ENCODE data around the gene AP1G1. TPM values are rescaled to one million over a fixed set of nuclear protein-coding genes. Genes with fewer than 3 reads are reported as not detected.

AP1G1 gene
- total RNA-seq, 1 experiment from 2014 or later, result 78.4 TPM

- DNase-seq (ENCODE audit: low read depth), result no peak
These were observed 50.3 kb downstream of the AP1G1 start for GRCh38 chr16:71758293-71758760.

GRCh38 chr16:71754652-71755051 is 54.0 kb downstream of the AP1G1 start:
- DNase-seq (ENCODE audit: low read depth), result no peak

DNA sequence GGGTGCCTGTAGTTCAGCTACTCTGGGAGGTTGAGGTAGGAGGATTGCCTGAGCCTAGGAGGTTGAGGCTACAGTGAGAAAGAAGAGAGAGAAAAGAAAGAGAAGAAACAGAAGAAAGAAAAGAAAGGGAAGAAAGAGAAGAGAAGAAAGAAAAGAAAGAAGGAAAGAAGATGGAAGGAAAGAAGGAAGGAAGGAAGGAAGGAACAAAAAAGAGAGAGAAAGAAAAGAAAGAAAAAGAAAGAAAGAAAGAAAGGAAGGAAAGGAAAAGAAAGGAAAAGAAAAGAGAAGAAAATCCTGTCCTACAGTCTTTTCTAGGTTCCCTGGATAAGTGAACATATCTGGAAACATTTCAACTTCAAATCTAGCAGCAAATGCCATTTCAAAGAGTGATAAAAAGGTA is 54.5 kb downstream of the AP1G1 start:
- no peak for DNase-seq (ENCODE audit: low read depth)

- no peak for DNase-seq (ENCODE audit: low read depth)
These were observed 60.4 kb downstream of the AP1G1 start for GRCh38 chr16:71748226-71748625.

DNA sequence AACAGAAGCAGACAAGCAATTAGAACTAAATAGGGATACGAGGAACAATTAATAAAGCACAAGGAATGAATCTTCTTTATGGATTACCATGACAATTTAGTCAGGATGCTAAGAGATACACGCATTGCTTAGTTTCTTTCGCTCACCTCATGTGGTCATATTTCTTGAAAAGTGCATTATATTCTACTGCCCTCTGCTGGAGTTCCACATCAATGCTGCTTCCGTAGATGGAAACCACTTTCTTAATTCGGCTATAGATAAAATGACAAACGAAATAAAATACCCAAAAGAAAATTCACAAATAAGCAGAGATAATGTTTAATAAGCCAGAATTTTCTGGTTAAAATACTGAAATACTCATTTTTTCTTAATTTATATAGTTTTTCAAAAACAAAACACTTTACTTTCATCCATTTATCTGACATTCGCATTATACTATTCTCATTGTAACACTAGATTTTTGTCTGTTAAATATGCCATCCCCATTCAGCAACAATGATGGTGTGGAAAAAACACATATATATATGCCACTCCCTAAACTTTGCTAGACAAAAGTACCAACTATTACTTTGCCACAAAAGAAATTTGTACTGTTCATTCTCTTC is 62.1 kb downstream of the AP1G1 start:
- peak; percentile 38 for DNase-seq (ENCODE audit: low read depth)

GRCh38 chr16:71738855-71739254 is 69.8 kb downstream of the AP1G1 start:
- no peak for DNase-seq (ENCODE audit: low read depth)

DNA sequence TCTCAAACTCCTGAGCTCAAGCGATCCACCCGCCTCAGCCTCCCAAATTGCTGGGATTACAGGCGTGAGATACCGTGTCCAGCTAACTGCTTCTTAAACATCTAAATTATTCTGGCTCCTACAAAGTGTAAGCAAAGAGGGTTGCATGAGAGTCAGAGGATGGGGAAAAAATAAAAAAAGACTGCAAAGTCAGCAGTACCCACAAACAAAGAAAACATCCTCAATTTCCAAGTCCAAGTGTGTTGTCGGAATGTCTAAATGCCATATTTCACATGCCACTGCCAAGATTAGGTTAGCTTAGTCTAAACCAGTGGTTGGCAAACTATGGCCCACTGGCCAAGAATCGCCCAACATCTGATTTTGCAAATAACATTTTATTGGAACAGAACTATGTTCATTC is 71.1 kb downstream of the AP1G1 start:
- DNase-seq (ENCODE audit: low read depth), result no peak

- DNase-seq (ENCODE audit: low read depth), result no peak
These were observed 74.1 kb downstream of the AP1G1 start for GRCh38 chr16:71734511-71734910.

DNA sequence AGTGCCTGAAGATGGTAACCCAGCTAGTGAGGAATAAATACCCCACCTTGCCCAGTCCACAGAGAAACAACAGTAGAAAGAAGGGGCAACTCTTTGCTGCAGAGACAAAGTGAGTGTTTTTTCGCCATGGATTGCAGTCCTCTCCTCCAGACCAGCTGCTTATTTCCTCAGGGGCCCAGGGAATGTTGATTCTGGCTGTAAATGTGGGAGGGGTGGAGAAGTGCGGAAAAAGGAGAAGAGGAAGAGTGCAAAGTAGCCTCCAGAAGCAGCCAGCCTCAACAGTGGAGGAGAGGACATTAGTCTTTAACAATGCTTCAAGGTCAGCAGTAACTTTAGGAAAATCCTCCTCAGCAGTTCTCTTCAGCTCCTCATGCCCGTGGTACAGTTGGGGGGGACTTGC is 76.0 kb downstream of the AP1G1 start:
- no peak for DNase-seq (ENCODE audit: low read depth)

DNA sequence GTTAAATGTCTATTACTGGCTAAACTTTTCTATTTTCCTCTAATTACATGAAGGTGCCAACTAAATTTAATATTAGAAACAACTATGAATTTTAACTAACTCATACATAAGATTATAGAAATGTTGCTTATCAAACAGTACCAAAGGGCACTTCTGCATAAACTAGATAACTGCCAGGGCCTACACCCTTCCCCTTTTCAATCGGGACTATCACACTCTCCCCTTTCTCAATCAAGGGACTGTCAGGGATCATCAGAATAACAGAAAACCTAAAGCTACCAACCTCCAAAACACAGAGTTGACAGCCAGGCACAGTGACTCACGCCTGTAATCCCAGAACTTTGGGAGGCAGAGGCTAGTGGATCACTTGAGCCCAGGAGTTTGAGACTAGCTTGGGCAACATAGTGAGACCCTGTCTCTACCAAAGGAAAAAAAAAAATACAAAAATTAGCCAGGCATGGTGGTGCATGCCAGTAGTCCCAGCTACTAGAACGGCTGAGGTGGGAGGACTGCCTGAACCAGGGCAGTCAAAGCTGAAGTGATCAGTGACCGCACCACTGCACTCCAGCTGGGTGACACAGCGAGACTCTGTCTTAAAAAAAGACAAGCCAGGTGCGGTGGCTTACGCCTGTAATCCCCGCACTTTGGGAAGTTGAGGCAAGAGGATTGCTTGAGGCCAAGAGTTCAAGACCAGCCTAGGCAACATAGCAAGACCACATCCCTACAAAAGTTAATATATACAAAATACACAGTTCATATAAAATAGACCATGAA is 80.9 kb downstream of the AP1G1 start:
- DNase-seq (ENCODE audit: low read depth), result peak; percentile 17

DNA sequence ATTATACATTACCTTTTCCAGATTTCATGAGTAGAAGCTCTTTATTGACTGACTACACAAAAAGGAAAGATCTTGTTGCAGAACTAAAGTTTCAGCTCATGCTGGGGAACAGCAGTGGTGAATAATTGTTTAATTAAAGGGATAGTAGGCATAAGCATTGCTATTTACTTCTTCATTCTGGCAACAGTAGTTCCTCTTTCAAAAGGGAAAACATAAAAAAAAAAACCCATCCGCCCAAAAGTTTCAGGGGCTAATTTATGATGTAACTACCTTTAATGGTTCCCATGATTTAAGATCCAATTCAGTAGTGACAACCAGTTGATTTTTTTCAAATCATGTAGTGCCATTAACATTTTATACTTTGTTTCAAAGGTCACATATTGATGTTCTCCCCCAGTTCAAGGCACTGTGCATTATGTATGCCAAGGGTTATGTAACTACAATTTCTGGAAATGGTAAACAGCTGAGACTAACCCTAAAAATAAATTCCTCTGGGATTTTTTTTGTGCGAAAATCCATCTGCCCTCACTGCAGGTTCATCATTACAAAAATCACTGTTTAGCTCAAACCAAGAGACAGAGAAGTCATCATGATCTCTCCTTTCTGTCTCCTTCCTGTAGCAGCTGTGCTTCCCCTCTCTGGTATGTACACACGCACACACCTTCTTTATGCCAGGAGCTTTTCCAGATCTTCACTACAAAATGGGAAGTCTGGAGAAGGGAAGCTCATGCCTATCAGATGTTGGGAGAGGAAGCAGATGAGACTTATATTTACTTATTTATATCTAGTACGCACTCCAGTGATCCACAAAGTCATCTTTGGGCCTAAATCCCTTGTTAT is 81.9 kb downstream of the AP1G1 start:
- DNase-seq (ENCODE audit: low read depth), result no peak

DNA sequence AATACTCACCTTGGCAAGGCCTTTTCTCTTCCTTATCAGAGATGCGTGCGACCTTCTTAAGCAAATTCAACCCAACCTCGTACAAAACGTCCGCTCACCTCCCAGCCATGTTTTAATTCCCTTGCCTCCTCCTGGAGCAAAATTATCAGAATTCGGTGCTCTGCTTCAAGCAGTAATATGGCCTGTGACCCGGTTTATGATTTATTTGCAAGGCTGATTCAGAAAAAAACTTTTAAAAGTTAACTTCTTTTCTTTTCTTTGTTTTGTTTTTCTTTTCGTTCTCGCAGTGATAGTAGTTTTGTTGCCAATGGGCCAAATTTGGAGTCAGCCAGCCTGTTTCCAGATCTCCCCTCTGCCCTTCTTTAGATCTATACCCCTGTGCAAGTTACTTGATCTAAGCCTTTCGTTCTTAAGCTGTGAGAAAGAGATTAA is 84.3 kb downstream of the AP1G1 start, which contains the start of gene PHLPP2:
TSS of gene PHLPP2 (minus strand) at position 382 of the 432 bp plus-strand sequence. CDS start 9,906 bp downstream, outside the sequence.
- DNase-seq (ENCODE audit: low read depth), result no peak

GRCh38 chr16:71723537-71724319 is 84.9 kb downstream of the AP1G1 start:
- peak; percentile 61 for DNase-seq (ENCODE audit: low read depth)

DNA sequence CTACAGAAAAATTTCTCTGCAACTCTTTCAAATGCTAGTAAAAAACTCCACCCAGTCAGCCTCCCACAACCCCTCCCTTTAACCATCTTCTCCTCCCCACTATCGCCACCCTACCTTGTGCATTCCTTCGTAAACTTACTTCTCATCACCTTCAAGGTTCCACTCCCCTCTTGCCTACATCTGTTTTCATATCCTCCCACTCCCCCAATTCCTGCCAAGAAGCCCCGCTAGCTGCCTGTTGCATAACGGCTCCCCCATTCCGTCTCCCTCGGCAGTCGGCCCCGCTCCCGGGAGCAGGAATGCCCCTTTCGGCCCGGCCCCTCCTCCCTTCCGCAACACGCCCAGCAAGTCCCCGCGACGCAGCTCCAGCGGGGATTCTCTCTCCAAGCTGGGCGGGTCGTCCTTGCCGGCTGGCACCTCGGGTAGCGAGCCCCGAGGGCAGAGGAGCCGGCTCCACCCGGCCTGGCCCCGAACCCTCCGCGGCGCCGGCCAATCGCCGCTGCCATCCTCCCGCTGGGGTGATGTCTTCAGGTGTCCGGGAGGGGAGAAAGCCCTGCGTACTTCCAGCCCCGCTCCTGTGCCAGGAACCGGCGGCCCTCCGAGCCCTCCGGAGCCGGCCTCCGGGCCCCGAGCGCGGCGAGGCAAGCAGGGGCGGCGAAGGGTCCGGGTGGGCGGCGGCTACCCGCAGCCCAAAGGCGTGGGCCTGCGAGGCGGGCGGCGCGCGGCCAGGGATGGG is 85.7 kb downstream of the AP1G1 start:
- DNase-seq (ENCODE audit: low read depth), result peak; percentile 88

DNA sequence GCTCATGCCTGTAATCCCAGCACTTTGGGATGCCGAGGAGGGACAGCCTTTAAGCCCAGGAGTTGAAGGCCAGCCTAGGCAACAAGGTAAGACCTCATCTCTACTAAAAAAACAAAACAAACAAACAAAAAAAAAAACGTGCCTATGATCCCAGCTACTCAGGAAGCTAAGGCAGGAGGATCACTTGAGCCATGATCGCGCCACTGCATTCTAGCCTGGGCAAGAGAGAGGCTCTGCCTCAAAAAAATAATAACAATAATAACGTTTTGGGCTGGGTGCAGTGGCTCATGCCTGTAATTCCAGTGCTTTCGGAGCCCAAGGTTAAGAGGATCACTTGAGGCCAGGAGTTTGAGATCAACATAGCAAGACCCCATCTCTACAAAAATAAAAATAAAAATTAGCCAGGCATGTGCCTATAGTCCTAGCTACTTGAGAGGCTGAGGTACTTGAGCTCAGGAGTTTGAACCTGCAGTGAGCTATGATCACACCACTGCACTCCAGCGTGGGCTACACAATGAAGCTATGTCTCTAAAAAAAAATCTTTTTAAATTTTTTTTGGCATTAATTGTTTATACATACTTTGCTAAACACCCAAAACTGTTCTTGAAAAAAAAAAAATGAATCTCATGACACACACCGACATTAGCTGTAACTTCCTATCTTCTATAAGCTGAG is 87.4 kb downstream of the AP1G1 start:
- DNase-seq (ENCODE audit: low read depth), result no peak

- no peak for DNase-seq (ENCODE audit: low read depth)
These were observed 96.1 kb downstream of the AP1G1 start for GRCh38 chr16:71712501-71712900.

DNA sequence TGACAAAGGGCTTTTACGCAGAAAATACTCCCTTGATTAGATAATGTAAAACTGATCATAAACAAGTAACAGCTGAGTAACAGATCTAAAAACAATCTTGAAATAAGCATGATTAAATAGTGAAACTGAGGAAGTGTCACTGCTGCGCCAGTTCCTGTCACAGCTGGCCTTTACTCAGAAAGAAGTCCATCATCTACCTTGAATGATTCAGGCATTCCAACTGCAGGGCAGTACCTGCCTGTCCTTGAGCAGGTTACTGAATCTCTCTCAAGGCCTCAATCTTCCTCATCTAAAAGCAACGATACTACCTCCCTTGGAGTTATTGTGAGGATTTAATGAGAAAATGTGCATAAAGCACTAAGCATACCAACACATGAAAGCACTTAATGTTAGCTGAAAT is 96.8 kb downstream of the AP1G1 start:
- no peak for DNase-seq (ENCODE audit: low read depth)

DNA sequence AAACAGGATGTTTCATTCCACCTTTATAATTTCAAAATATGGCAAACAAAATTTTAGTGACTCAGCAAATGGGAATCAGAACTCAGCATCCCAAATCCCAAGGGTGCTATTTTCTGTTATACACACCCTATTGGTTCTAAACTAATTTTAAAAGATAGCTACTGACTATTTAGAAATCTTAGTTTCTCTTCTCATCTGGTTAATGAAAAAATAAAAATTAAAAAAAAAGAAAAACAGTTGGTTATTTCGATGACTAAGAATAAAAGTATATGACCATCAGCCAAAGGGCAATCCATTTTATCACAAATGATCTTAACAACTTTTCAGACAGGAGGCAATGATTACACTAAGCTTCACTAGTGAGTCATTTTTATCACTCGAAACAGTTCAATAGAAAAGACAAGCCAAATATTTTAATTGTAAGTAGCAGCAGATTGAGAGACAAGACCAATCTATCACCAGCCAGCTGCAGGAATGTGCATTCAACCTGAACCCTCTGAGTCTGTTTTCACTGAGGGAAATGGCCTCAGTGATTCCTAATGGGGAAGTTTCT is 99.3 kb downstream of the AP1G1 start:
- peak; percentile 77 for DNase-seq (ENCODE audit: low read depth)

GRCh38 chr16:71708696-71709095 is 99.9 kb downstream of the AP1G1 start:
- DNase-seq (ENCODE audit: low read depth), result no peak

DNA sequence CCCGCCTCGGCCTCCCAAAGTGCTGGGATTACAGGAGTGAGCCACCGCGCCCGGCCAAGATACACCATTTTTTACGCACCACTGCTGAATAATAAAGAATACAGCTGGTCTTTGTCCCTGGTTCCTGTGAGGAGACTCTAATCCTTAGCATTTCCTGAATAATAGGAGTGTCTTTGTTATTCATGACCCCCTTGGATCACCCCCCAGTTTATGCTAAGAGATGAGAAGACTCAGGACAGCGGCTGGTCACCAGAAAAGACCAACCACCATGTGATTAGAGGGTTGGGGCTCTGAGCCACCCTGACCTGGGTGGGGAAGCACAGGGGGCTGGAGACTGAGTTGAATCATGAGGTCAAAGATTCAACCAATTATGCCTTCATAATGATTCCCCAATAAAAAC is 101.4 kb downstream of the AP1G1 start:
- no peak for DNase-seq (ENCODE audit: low read depth)

Measured in M059J (cell line).